Adrenal gland (tissue), 12 donors: Measurements from ENCODE around the gene KCNMB4. TPM values are rescaled to one million over a fixed set of nuclear protein-coding genes. Genes with fewer than 3 reads are reported as not detected.

ENCODE experiments used
- DNase-seq, 7 donors: peaks; one replicate each; pipeline ENCODE4 v3.0.0-alpha.2; 2019 to 2020
- H3K27ac ChIP-seq, 5 donors: fragments of 200-600 bp; sonication (generic) in 4 of 5; 1 replicate in 3 of 5; 2 replicates in 2 of 5; pipeline versions ENCODE4 v1.5.1 to v1.8.0; 2016 to 2020; ENCODE audit warnings: mild to moderate bottlenecking in 1 of 5
- H3K27me3 ChIP-seq: fragments of 200-600 bp; 2 replicates; pipeline ENCODE4 v1.8.0; 2021
- H3K36me3 ChIP-seq, 2 donors: fragments of 200-600 bp; replicated peaks in 1 of 2; 1 replicate in 1 of 2; 2 replicates in 1 of 2; pipeline versions ENCODE4 v1.5.1 to v1.8.0; 2018 to 2022
- H3K4me1 ChIP-seq, 2 donors: fragments of 200-600 bp; replicated peaks in 1 of 2; 1 replicate in 1 of 2; 2 replicates in 1 of 2; pipeline versions ENCODE4 v1.5.1 to v1.8.0; 2018 to 2021
- H3K4me3 ChIP-seq, 4 donors: fragments of 200-600 bp; sonication (generic) in 3 of 4; one replicate each; pipeline ENCODE4 v1.5.1; 2016 to 2018
- H3K9me3 ChIP-seq, 3 donors: fragments of 200-600 bp; sonication (generic) in 1 of 3; replicated peaks in 1 of 3; 1 replicate in 2 of 3; 2 replicates in 1 of 3; pipeline versions ENCODE4 v1.5.1 to v1.8.0; 2016 to 2021
- POLR2A ChIP-seq, 2 donors: fragments of 450-650 bp; IDR thresholded peaks; one replicate each; pipeline ENCODE4 v1.6.1; 2017; ENCODE audit warnings: antibody characterized with exemption in 2 of 2, mild to moderate bottlenecking in 2 of 2, moderate library complexity in 1 of 2
- WGBS, 4 donors: extraction: QIAGEN DNeasy Blood & Tissue Kit in 2 of 4; methylation state at CpG; one replicate each; pipeline versions ENCODE4 v1.1.5 to v1.1.7; 2013 to 2017; 5-methylcytosine and 5-hydroxymethylcytosine counted together
- intact Hi-C, 2 donors: fragments of 100-400 bp; cut with DNase I; formaldehyde crosslinking; loops; one replicate each; pipeline versions ENCODE4 v1.14.1 to v1.15.0; 2022 to 2023
- polyA plus RNA-seq, 3 donors: library from polyadenylated mRNA; stranded (reverse); fragments of 200-250 nt in 2 of 3; fragments of 350-450 nt in 1 of 3; fragmentation: Illumina TruSeq in 1 of 3; extraction: RNeasy Lipid Tissue Mini Kit (QIAGEN cat#74804) in 1 of 3; gene quantifications; one replicate each; pipeline ENCODE4 v1.2.3, GENCODE V29; 2013 to 2014
- total RNA-seq, 9 donors: library from RNA; depleted of rRNA in 4 of 9; stranded (reverse); fragments of >200 nt in 4 of 9; fragments of 120-200 nt in 1 of 9; fragmentation: NEBNext Ultra II Directional in 1 of 9; extraction: Animal tissue kit (Norgen Biotek cat#: 25700) in 1 of 9; gene quantifications; one replicate each; pipeline versions ENCODE4 v1.1.0 to v1.2.4, GENCODE V29; 2013 to 2023
- TF ChIP-seq, protein P1 (sequence below), 6 experiments: fragments of 450-650 bp in 4 of 6; fragments of 200-600 bp in 2 of 6; sonication (generic) in 1 of 6; IDR thresholded peaks; 1 replicate in 5 of 6; 2 replicates in 1 of 6; pipeline versions ENCODE4 v1.5.1 to v1.8.0; 2016 to 2021; ENCODE audit warnings: antibody characterized with exemption in 6 of 6, mild to moderate bottlenecking in 2 of 6, moderate library complexity in 1 of 6
- donor health status: healthy with polysubstance abuse.
- donor health status: Bipolar disorder and iron deficiency.
- donor health status: DM: yes; HTN: yes; CAD: no.
- donor health status: DM: no; HTN: no; CAD: no.
- donor health status: DM: no; HTN: no; CAD: no.
- donor health status: DM: yes; HTN: yes; CAD: no.

The KCNMB4 gene
- total and polyA plus RNA-seq, 12 donors = 2.2 to 23.3 (median 8.8) TPM

DNA sequence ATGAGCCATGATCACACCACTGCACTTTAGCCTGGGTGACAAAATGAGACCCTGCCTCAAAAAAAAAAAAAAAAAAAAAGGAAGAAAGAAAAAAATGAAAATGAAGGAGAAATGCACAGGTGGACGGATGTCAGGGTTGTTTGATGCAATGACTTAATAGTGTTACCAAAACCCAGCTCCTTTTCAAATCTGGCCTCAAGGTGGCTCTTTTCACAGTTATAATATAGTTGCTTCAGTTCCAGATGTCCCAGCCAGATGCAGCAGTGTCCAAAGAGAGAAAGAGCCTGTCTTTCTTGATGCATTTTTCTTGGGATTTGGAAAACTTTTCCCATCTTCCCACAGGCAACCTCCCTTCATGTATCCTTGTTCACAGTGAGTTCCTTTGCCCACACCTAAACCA, 36.5 kb downstream of the KCNMB4 start:
- no peak overlapping the region for H3K4me3 ChIP-seq
- intact Hi-C loops = no loop called here
- no peaks in the 10 kb centered on the region for H3K27me3 ChIP-seq
- TF ChIP-seq, protein P1, sequence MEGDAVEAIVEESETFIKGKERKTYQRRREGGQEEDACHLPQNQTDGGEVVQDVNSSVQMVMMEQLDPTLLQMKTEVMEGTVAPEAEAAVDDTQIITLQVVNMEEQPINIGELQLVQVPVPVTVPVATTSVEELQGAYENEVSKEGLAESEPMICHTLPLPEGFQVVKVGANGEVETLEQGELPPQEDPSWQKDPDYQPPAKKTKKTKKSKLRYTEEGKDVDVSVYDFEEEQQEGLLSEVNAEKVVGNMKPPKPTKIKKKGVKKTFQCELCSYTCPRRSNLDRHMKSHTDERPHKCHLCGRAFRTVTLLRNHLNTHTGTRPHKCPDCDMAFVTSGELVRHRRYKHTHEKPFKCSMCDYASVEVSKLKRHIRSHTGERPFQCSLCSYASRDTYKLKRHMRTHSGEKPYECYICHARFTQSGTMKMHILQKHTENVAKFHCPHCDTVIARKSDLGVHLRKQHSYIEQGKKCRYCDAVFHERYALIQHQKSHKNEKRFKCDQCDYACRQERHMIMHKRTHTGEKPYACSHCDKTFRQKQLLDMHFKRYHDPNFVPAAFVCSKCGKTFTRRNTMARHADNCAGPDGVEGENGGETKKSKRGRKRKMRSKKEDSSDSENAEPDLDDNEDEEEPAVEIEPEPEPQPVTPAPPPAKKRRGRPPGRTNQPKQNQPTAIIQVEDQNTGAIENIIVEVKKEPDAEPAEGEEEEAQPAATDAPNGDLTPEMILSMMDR (IDR thresholded peaks at IDR 0.05) = no peak
- TF ChIP-seq POLR2A (IDR thresholded peaks at IDR 0.05) = no peak
- no peaks in the 10 kb centered on the region for H3K4me1 ChIP-seq
- no peak overlapping the region for H3K27ac ChIP-seq
- no peaks in the 10 kb centered on the region for H3K9me3 ChIP-seq
- H3K36me3 ChIP-seq = no peaks in the 10 kb centered on the region
- WGBS, 4 donors = 83 to 97% (median 93%) methylated on average over 1 of the region's 1 CpG
- DNase-seq = no peak

- Histone ChIP-seq H3K27me3 (no peaks in the 10 kb centered on the region), H3K36me3 (no peaks in the 10 kb centered on the region), H3K9me3 (no peaks in the 10 kb centered on the region), H3K4me3 (no peak overlapping the region), H3K4me1 (no peaks in the 10 kb centered on the region), H3K27ac (no peak overlapping the region)
- TF ChIP-seq POLR2A (IDR thresholded peaks at IDR 0.05) = no peak
- TF ChIP-seq, protein P1 (IDR thresholded peaks at IDR 0.05) = no peak
- intact Hi-C loops = no loop called here
- no peak for DNase-seq
Measured at GRCh38 chr12:70403826-70404225, 37.7 kb downstream of the KCNMB4 start.

DNA sequence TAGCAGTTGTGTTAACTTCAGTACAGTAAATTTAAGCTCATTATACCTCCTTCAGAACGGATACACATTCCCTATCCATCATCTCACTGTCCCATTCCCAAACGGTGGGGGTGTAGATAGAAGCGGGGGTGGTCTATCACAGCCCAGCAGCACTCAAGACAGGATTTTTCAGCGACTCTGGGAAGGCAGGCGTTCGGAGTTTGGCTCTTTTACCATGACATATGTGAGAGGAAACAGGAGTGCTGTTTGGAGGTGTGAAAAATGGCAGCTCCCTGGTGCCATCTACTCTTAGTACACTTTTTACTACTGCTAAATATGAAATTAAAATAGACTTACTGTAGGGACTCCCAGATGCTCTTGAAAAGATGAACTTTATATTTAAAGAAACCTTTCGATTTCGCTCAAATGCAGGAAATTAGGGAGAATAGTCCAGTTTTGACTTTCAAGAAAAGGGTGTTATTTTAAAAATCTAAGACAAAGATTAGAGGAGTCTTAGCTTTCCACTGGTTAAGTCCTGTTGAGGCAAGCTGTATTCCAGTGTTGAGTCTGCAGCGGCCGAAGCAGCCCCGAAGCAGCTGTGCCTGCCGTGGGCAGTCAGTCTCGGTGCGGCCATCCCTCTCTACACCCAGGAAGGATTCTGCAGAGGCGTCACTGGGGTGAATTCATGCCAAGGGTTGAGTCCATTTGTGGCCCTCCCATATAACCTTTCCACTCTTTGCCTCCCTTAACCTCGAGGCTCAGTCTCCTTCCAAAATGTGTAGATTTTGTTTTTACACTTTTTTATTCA, 42.1 kb downstream of the KCNMB4 start:
- H3K27ac ChIP-seq = no peak overlapping the region
- TF ChIP-seq, protein P1 (IDR thresholded peaks at IDR 0.05) = no peak
- no peak for TF ChIP-seq POLR2A (IDR thresholded peaks at IDR 0.05)
- WGBS, 4 donors = 89 to 92% (median 90%) methylated on average over 16 of the region's 16 CpGs
- no peaks in the 10 kb centered on the region for H3K9me3 ChIP-seq
- no peaks in the 10 kb centered on the region for H3K4me1 ChIP-seq
- no peak overlapping the region for H3K4me3 ChIP-seq
- no peaks in the 10 kb centered on the region for H3K27me3 ChIP-seq
- H3K36me3 ChIP-seq = no peaks in the 10 kb centered on the region
- intact Hi-C loops = no loop called here
- no peak for DNase-seq

- H3K4me3 ChIP-seq = no peak overlapping the region
- no peaks in the 10 kb centered on the region for H3K4me1 ChIP-seq
- intact Hi-C loops = no loop called here
- H3K9me3 ChIP-seq = peaks cover 0 to 5% (median 0%) of the 10 kb centered on the region in 3 donors
- no peaks in the 10 kb centered on the region for H3K27me3 ChIP-seq
- no peaks in the 10 kb centered on the region for H3K36me3 ChIP-seq
- 50 to 63% (median 54%) methylated on average over 1 of the region's 1 CpG for WGBS, 4 donors
- H3K27ac ChIP-seq = no peak overlapping the region
- TF ChIP-seq, protein P1 (IDR thresholded peaks at IDR 0.05) = no peak
- TF ChIP-seq POLR2A (IDR thresholded peaks at IDR 0.05) = no peak
- DNase-seq = no peak
Measured at GRCh38 chr12:70415987-70416386, 49.9 kb downstream of the KCNMB4 start.
